Muscle layer of colon (tissue), 2 donors: Measurements from ENCODE around the gene PPP2R2D.

Experiments used
- H3K27ac ChIP-seq: one replicate; pipeline ENCODE4 v1.7.0; 2013; ENCODE audit warnings: low read depth, mild to moderate bottlenecking, low read length, moderate library complexity
- H3K27me3 ChIP-seq, 2 donors: one replicate each; pipeline ENCODE4 v1.7.0; 2013; ENCODE audit warnings: low read length in 2 of 2, mild to moderate bottlenecking in 2 of 2; ENCODE audit not compliant: insufficient read depth in 2 of 2, control insufficient read depth in 1 of 2
- H3K36me3 ChIP-seq: one replicate; pipeline ENCODE4 v1.7.0; 2013; ENCODE audit warnings: mild to moderate bottlenecking, low read length; ENCODE audit not compliant: insufficient read depth
- H3K4me1 ChIP-seq: one replicate; pipeline ENCODE4 v1.7.0; 2013; ENCODE audit warnings: mild to moderate bottlenecking, low read length; ENCODE audit not compliant: insufficient read depth
- H3K4me3 ChIP-seq, 2 donors: one replicate each; pipeline ENCODE4 v1.7.0; 2013; ENCODE audit warnings: low read length in 2 of 2, low read depth in 1 of 2, mild to moderate bottlenecking in 1 of 2, moderate library complexity in 1 of 2
- H3K9ac ChIP-seq: one replicate; pipeline ENCODE4 v1.7.0; 2013; ENCODE audit warnings: low read length
- H3K9me3 ChIP-seq: one replicate; pipeline ENCODE4 v1.7.0; 2013; ENCODE audit warnings: mild to moderate bottlenecking, low read length
- donor health status: abdominal sarcoma.
- donor health status: Adenocarcinoma of cecum.

Gene PPP2R2D

DNA sequence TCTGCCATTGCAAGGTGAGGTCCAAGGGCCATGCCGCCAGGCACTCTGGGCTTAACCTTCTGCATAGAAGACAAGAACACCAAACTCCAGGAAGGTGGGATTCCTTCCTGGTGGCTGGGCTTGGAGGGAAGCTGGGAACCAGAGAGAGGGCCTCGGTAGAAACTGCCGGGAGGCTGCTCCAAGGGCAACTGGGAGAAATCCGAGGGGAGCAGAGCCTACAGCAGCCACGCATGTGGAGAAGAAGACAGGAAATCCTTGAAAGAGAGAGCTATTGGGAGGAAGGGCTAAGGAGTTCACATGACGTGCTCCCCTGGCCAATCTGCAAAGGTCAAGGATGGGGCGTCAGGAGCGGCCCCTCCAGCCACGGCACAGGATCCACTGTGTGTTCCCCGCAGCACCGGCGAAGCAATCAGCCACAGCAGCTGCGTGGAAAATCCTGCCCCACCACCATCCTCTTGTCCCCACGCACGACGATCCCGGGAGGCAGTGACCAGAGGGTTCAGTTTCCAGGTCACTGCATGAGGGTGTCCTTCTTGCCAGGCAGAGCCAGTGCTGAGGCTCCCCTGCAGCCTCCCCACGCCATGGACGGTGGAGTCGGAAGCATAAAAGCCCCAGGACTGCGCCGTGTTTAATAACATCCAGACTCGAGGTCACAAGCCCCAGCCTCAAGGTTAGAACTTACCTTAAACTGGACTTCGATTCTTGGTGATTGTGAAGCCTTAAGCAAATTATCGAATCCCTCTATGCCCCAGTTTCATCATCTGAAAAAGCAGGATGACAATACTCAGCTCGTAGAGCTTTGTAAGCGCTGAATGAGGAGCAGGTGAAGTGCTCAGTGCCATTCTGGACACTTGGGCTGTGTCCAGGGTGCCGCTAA, 8.6 kb upstream of the PPP2R2D start:
- H3K36me3 ChIP-seq, result no peaks in the 10 kb centered on the region
- no peaks in the 10 kb centered on the region for H3K9me3 ChIP-seq
- H3K9ac ChIP-seq, result no peak overlapping the region
- H3K4me1 ChIP-seq, result no peaks in the 10 kb centered on the region
- H3K4me3 ChIP-seq, result no peak overlapping the region
- H3K27me3 ChIP-seq, result peaks cover 5 to 15% of the 10 kb centered on the region in 2 donors
- no peak overlapping the region for H3K27ac ChIP-seq

DNA sequence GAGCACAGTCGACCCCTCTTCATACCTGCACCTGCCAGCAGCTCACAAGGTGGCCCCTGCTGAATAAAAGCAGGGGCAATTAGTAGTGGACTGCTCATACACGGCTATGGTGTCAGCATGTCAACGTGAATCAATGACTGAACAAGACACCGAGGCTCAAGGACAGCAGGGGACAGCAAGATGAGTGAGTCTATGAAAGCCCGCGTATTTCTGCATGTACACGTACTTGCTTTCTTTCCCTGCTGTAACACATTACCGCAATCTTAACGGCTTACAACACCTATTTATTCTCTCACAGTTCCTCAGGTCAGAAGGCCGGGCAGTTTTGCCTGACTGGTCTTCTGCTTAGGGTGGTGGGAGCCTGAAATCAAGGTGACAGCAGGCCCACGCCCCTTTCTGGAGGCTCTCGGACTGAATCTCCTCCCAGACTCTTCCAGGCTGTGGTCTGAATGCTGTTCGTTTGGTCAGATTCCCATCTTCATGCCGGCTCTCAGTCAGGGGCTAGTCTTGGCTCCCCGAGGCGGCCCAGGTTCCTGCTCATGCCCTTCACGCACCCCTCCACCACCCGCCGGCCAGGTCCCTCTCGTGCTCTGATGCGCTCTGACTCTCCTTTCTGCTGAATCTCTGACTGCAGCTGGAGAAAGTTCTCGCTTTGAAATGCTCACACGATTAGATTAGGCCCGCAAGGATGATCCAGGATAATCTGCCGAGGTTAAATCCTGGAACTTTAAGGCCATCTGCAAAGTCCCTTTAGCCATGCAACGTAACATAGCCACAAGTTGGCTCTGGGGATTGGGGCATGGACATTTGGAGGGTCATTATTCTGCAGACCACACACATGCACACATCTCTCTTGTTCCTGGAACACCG, 7.8 kb upstream of the PPP2R2D start:
- Histone ChIP-seq H3K36me3 (no peaks in the 10 kb centered on the region), H3K4me3 (no peak overlapping the region), H3K9ac (no peak overlapping the region), H3K27me3 (peaks cover 5 to 15% of the 10 kb centered on the region in 2 donors), H3K9me3 (no peaks in the 10 kb centered on the region), H3K4me1 (no peaks in the 10 kb centered on the region), H3K27ac (no peak overlapping the region)

- Histone ChIP-seq H3K27me3 (peaks cover 15 to 31% of the 10 kb centered on the region in 2 donors), H3K9me3 (no peaks in the 10 kb centered on the region), H3K27ac (no peak overlapping the region), H3K4me1 (peaks cover 3% of the 10 kb centered on the region), H3K4me3 (no peak overlapping the region), H3K36me3 (no peaks in the 10 kb centered on the region), H3K9ac (no peak overlapping the region)
Observed at GRCh38 chr10:131895116-131895515, 5.7 kb upstream of the PPP2R2D start.

GRCh38 chr10:131896403-131896802, 4.4 kb upstream of the PPP2R2D start:
- Histone ChIP-seq H3K9ac (no peak overlapping the region), H3K4me1 (peaks cover 4% of the 10 kb centered on the region), H3K27me3 (peaks cover 10 to 21% of the 10 kb centered on the region in 2 donors), H3K4me3 (no peak overlapping the region), H3K36me3 (no peaks in the 10 kb centered on the region), H3K27ac (no peak overlapping the region), H3K9me3 (no peaks in the 10 kb centered on the region)

GRCh38 chr10:131897297-131897899, 3.4 kb upstream of the PPP2R2D start:
- Histone ChIP-seq H3K9me3 (no peaks in the 10 kb centered on the region), H3K27ac (no peak overlapping the region), H3K27me3 (peaks cover 10 to 16% of the 10 kb centered on the region in 2 donors), H3K36me3 (no peaks in the 10 kb centered on the region), H3K4me3 (no peak overlapping the region), H3K9ac (no peak overlapping the region), H3K4me1 (peaks cover 10% of the 10 kb centered on the region)

GRCh38 chr10:131898061-131898460, 2.7 kb upstream of the PPP2R2D start:
- H3K27ac ChIP-seq, result no peak overlapping the region
- H3K36me3 ChIP-seq, result no peaks in the 10 kb centered on the region
- H3K9me3 ChIP-seq, result no peaks in the 10 kb centered on the region
- H3K27me3 ChIP-seq, result peaks cover 10 to 16% of the 10 kb centered on the region in 2 donors
- peaks cover 14% of the 10 kb centered on the region for H3K4me1 ChIP-seq
- H3K9ac ChIP-seq, result no peak overlapping the region
- no peak overlapping the region for H3K4me3 ChIP-seq

- H3K4me1 ChIP-seq, result peaks cover 14% of the 10 kb centered on the region
- no peaks in the 10 kb centered on the region for H3K36me3 ChIP-seq
- H3K9ac ChIP-seq, result no peak overlapping the region
Observed at GRCh38 chr10:131898713-131899112, 2.1 kb upstream of the PPP2R2D start.

GRCh38 chr10:131899116-131899690, 1.6 kb upstream of the PPP2R2D start:
- Histone ChIP-seq H3K4me3 (no peak overlapping the region), H3K27ac (no peak overlapping the region), H3K36me3 (no peaks in the 10 kb centered on the region), H3K27me3 (peaks cover 10 to 16% of the 10 kb centered on the region in 2 donors), H3K9me3 (no peaks in the 10 kb centered on the region), H3K9ac (no peak overlapping the region), H3K4me1 (peaks cover 14% of the 10 kb centered on the region)

More at GRCh38 chr10:131898713-131899112, 2.1 kb upstream of the PPP2R2D start:
- Histone ChIP-seq H3K9me3 (no peaks in the 10 kb centered on the region), H3K4me3 (no peak overlapping the region), H3K27ac (no peak overlapping the region), H3K27me3 (peaks cover 10 to 16% of the 10 kb centered on the region in 2 donors)

GRCh38 chr10:131899695-131900349, 986 bp upstream of the PPP2R2D start:
- peaks cover 10 to 16% of the 10 kb centered on the region in 2 donors for H3K27me3 ChIP-seq
- H3K9ac ChIP-seq, result no peak overlapping the region
- no peaks in the 10 kb centered on the region for H3K9me3 ChIP-seq
- H3K27ac ChIP-seq, result peak overlapping the region; percentile 8
- H3K36me3 ChIP-seq, result no peaks in the 10 kb centered on the region
- H3K4me3 ChIP-seq, result peak overlapping the region; percentile 65 to 87
- H3K4me1 ChIP-seq, result peaks cover 19% of the 10 kb centered on the region

- Histone ChIP-seq H3K27ac (peak overlapping the region; percentile 90), H3K9ac (peak overlapping the region; percentile 44), H3K4me1 (peaks cover 31% of the 10 kb centered on the region), H3K9me3 (no peaks in the 10 kb centered on the region), H3K27me3 (peaks cover 10 to 16% of the 10 kb centered on the region in 2 donors), H3K36me3 (no peaks in the 10 kb centered on the region), H3K4me3 (peak overlapping the region; percentile 62 to 65)
Observed at GRCh38 chr10:131901181-131901829, 497 bp downstream of the PPP2R2D start.
